Measurements from ENCODE around the gene PRG3. TPM values are rescaled to one million over a fixed set of nuclear protein-coding genes. Genes with fewer than 3 reads are reported as not detected.
"Not testable (repeated sequence)": the region's sequence is repeated elsewhere in the genome, so short reads cannot be mapped to it uniquely, and the experiment has no call there.

PRG3 gene
- polyA plus RNA-seq, 5 donors = 0.48 to 1.5 (median 0.77) TPM

GRCh38 chr11:57340039-57340615 lies 40.8 kb downstream of the PRG3 start:
- DNase-seq = no peak

GRCh38 chr11:57339328-57339727 lies 41.6 kb downstream of the PRG3 start:
- no peak for DNase-seq

- no peak for DNase-seq
These were observed 42.8 kb downstream of the PRG3 start, which contains the start of gene P2RX3 for GRCh38 chr11:57338142-57338541. Gene P2RX3 (plus strand): TSS chr11:57338352. CDS start chr11:57338551, 199 bp downstream.

- DNase-seq = not testable (repeated sequence)
These were observed 44.1 kb downstream of the PRG3 start for GRCh38 chr11:57336856-57337255.

GRCh38 chr11:57336111-57336666 lies 44.8 kb downstream of the PRG3 start:
- no peak for DNase-seq

GRCh38 chr11:57335343-57336110 lies 45.4 kb downstream of the PRG3 start, which contains the start of gene SSRP1:
Gene SSRP1 (minus strand): TSS chr11:57335892. CDS start chr11:57335121, 771 bp downstream.
- peak; percentile 79 to 80 for DNase-seq

- no peak for DNase-seq
These were observed 46.0 kb downstream of the PRG3 start for GRCh38 chr11:57335023-57335342.

GRCh38 chr11:57332694-57333440 lies 48.1 kb downstream of the PRG3 start:
- no peak for DNase-seq

- DNase-seq = no peak
These were observed 49.2 kb downstream of the PRG3 start for GRCh38 chr11:57331720-57332119.

GRCh38 chr11:57330029-57330428 lies 50.9 kb downstream of the PRG3 start:
- no peak for DNase-seq

- DNase-seq = no peak
These were observed 53.2 kb downstream of the PRG3 start for GRCh38 chr11:57327721-57328120.

Other genes with a start within 250 kb of the PRG3 start
- gene LRRC55, start 199.2 kb downstream of the PRG3 start, polyA plus RNA-seq (ENCODE audit: insufficient read depth in 1 of 5, insufficient read length in 5 of 5, low replicate concordance in 1 of 5) = 1 to 10 TPM; 2.2 to 3.4 (median 2.9) TPM
- gene APLNR, start 143.9 kb downstream of the PRG3 start, polyA plus RNA-seq (ENCODE audit: insufficient read depth in 1 of 5, insufficient read length in 5 of 5, low replicate concordance in 1 of 5) = 100 to 1,000 TPM; 126 to 174 (median 152) TPM
- 100 to 1,000 TPM; 100 to 159 (median 115) TPM for gene TNKS1BP1, start 56.2 kb downstream of the PRG3 start, polyA plus RNA-seq (ENCODE audit: insufficient read depth in 1 of 5, insufficient read length in 5 of 5, low replicate concordance in 1 of 5)
- gene SSRP1, start 45.3 kb downstream of the PRG3 start, polyA plus RNA-seq (ENCODE audit: insufficient read depth in 1 of 5, insufficient read length in 5 of 5, low replicate concordance in 1 of 5) = 100 to 1,000 TPM; 151 to 215 (median 166) TPM
- gene P2RX3, start 42.8 kb downstream of the PRG3 start, polyA plus RNA-seq (ENCODE audit: insufficient read depth in 1 of 5, insufficient read length in 5 of 5, low replicate concordance in 1 of 5) = under 1 TPM in 4 of 5 donors, not detected in 1; 0.16 to 0.28 (median 0.23) TPM
- gene PRG2, start 9.5 kb upstream of the PRG3 start, polyA plus RNA-seq (ENCODE audit: insufficient read depth in 1 of 5, insufficient read length in 5 of 5, low replicate concordance in 1 of 5) = 1 to 10 TPM; 1.2 to 1.8 (median 1.3) TPM
- gene SLC43A3, start 46.0 kb upstream of the PRG3 start, polyA plus RNA-seq (ENCODE audit: insufficient read depth in 1 of 5, insufficient read length in 5 of 5, low replicate concordance in 1 of 5) = 10 to 100 TPM; 36.9 to 47.7 (median 39.3) TPM
- gene RTN4RL2, start 79.4 kb upstream of the PRG3 start, polyA plus RNA-seq (ENCODE audit: insufficient read depth in 1 of 5, insufficient read length in 5 of 5, low replicate concordance in 1 of 5) = 1 to 10 TPM; 1.3 to 4.5 (median 1.6) TPM
- gene SLC43A1, start 134.6 kb upstream of the PRG3 start, polyA plus RNA-seq (ENCODE audit: insufficient read depth in 1 of 5, insufficient read length in 5 of 5, low replicate concordance in 1 of 5) = 10 to 100 TPM; 11.6 to 18.5 (median 16.7) TPM
- gene TIMM10, start 149.6 kb upstream of the PRG3 start, polyA plus RNA-seq (ENCODE audit: insufficient read depth in 1 of 5, insufficient read length in 5 of 5, low replicate concordance in 1 of 5) = 10 to 100 TPM; 33.3 to 42.0 (median 39.0) TPM
- gene SMTNL1, start 156.4 kb upstream of the PRG3 start, polyA plus RNA-seq (ENCODE audit: insufficient read depth in 1 of 5, insufficient read length in 5 of 5, low replicate concordance in 1 of 5) = 1 to 10 TPM in 1 of 5 donors, under 1 TPM in 4; 0.48 to 9.2 (median 0.59) TPM
- 10 to 100 TPM; 59.0 to 78.7 (median 60.9) TPM for gene UBE2L6, start 186.5 kb upstream of the PRG3 start, polyA plus RNA-seq (ENCODE audit: insufficient read depth in 1 of 5, insufficient read length in 5 of 5, low replicate concordance in 1 of 5)
- gene SERPING1, start 216.5 kb upstream of the PRG3 start, polyA plus RNA-seq (ENCODE audit: insufficient read depth in 1 of 5, insufficient read length in 5 of 5, low replicate concordance in 1 of 5) = 100 to 1,000 TPM; 172 to 210 (median 183) TPM

Data from right lung (tissue), 5 donors.